Activated CD4-positive, CD25-positive, alpha-beta regulatory T cell (primary cell): Measurements from ENCODE around the gene ZMYM4.
"Not testable (repeated sequence)": the region's sequence is repeated elsewhere in the genome, so short reads cannot be mapped to it uniquely, and the experiment has no call there.

Experiments used
- DNase-seq, 4 experiments: peaks; one replicate each; lab custom pipeline; 2025; lab: John Stamatoyannopoulos, UW

ZMYM4 gene

GRCh38 chr1:35454176-35454575 is 185.7 kb downstream of the ZMYM4 start:
- DNase-seq, result no peak

GRCh38 chr1:35454616-35455015 is 186.1 kb downstream of the ZMYM4 start:
- DNase-seq, result no peak

DNA sequence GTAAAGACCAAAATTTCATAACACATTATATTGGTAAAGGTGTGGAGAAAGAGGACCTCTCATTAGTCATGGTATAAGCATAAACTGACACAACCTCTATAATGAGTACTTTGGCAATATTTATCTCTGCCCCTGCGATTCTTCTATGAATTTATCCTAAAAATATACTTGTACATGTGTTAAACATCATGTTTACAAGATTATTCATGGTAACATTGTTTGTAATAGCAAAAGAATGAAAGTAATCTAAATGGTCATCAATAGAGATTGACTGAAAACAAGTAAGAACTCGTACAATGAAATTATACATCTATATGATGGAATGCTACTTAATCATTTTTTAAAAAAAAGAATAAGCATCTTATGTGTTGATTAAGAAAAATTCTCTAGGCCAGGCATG is 192.3 kb downstream of the ZMYM4 start:
- no peak for DNase-seq

- DNase-seq, result no peak
Measured at GRCh38 chr1:35461966-35462651, 193.6 kb downstream of the ZMYM4 start.

DNA sequence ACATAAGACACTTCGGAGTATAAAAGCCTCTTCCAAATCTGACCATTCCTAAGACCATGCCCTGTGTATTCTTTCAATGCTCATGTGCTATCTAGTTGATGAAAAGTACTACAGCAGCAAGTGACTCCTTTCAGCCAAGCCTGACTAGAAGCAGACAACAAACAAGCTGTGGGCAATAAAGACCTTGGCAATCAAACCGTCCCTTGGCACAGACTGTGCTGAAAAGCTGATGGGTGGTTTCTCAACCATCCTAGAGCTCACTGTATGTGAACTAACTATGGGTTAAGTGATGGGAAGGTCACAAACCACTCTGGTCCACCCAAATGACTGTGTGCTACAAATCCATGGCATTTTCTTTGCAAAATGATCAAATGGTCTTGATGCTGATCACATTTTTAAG is 194.7 kb downstream of the ZMYM4 start:
- no peak for DNase-seq

DNA sequence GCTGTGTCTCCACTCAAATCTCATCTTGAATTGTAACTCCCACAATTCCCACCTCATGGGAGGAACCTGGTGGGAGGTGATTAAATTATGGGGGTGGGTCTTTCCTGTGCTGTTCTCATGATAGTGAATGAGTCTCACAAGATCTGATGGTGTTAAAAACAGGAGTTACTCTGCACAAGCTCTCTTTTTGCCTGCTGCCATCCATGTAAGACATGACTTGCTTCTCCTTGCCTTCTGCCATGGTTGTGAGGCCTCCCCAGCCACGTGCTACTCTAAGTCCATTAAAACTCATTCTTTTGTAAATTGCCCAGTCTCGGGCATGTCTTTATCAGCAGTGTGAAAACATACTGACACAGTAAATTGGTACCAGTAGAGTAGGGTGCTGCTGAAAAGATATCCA is 195.2 kb downstream of the ZMYM4 start:
- DNase-seq, result not testable (repeated sequence)

GRCh38 chr1:35466120-35466519 is 197.6 kb downstream of the ZMYM4 start:
- DNase-seq, result no peak

GRCh38 chr1:35470977-35471613 is 202.6 kb downstream of the ZMYM4 start:
- no peak for DNase-seq
